RWPE2 (cell line): ENCODE results near the gene YDJC.
A peak's percentile ranks its signal among the peaks of the same experiment; 100 is the strongest.

Experiments
- ATAC-seq: fragments of 200-7000 bp; cut with Tn5 transposase; 3 replicates; pipeline ENCODE4 v1.9.1; 2021; ENCODE audit warnings: low read depth
- DNase-seq: peaks from one replicate; pipeline ENCODE4 v3.0.0-alpha.2; 2020; ENCODE audit warnings: low spot score
- H3K27ac ChIP-seq: fragments of 450-650 bp; 2 replicates; pipeline ENCODE4 v1.5.1; 2017; ENCODE audit warnings: mild to moderate bottlenecking; ENCODE audit not compliant: poor library complexity, severe bottlenecking
- H3K27me3 ChIP-seq: fragments of 250-450 bp; sonication (Bioruptor Pico); 2 replicates; pipeline ENCODE4 v1.5.1; 2021; ENCODE audit warnings: mild to moderate bottlenecking, moderate library complexity; ENCODE audit not compliant: insufficient read depth, poor library complexity, severe bottlenecking
- H3K36me3 ChIP-seq: fragments of 250-450 bp; sonication (Bioruptor Pico); 2 replicates; pipeline ENCODE4 v1.5.1; 2020; ENCODE audit warnings: low read depth, mild to moderate bottlenecking, moderate library complexity
- H3K4me1 ChIP-seq: fragments of 250-450 bp; sonication (Bioruptor Pico); 2 replicates; pipeline ENCODE4 v1.5.1; 2021; ENCODE audit warnings: mild to moderate bottlenecking, moderate library complexity; ENCODE audit not compliant: insufficient read depth, poor library complexity, severe bottlenecking
- H3K4me3 ChIP-seq: fragments of 250-450 bp; sonication (Bioruptor Pico); 2 replicates; pipeline ENCODE4 v1.5.1; 2021; ENCODE audit warnings: mild to moderate bottlenecking, moderate library complexity; ENCODE audit not compliant: severe bottlenecking
- H3K9me3 ChIP-seq: fragments of 250-450 bp; sonication (Bioruptor Pico); 2 replicates; pipeline ENCODE4 v1.5.1; 2021; ENCODE audit warnings: mild to moderate bottlenecking, moderate library complexity; ENCODE audit not compliant: severe bottlenecking
- CTCF ChIP-seq: fragments of 450-650 bp; IDR thresholded peaks from one replicate; pipeline ENCODE4 v1.5.1; 2017; ENCODE audit warnings: mild to moderate bottlenecking, moderate library complexity; ENCODE audit not compliant: poor library complexity, severe bottlenecking

Gene YDJC

GRCh38 chr22:21659864-21660525, 30.2 kb upstream of the YDJC start:
- Histone ChIP-seq H3K4me1 (no peaks in the 10 kb centered on the region), H3K27ac (no peak overlapping the region), H3K4me3 (no peak overlapping the region), H3K36me3 (0 out of 2 replicates have a peak, but pooled peaks cover 2% of the 10 kb centered on the region), H3K9me3 (no peaks in the 10 kb centered on the region), H3K27me3 (no peaks in the 10 kb centered on the region)
- DNase-seq (no peak), ATAC-seq (no peak)
- no peak for TF ChIP-seq CTCF

GRCh38 chr22:21657360-21658032, 27.7 kb upstream of the YDJC start:
- Histone ChIP-seq H3K27me3 (no peaks in the 10 kb centered on the region), H3K36me3 (peaks cover 14% of the 10 kb centered on the region; the same call in 1 of the 2 replicates), H3K4me3 (peak overlapping the region; percentile 35), H3K4me1 (no peaks in the 10 kb centered on the region), H3K27ac (peak overlapping the region; percentile 4), H3K9me3 (no peaks in the 10 kb centered on the region)
- ATAC-seq, result peak; percentile 78
- DNase-seq, result peak; percentile 80
- no peak for TF ChIP-seq CTCF

GRCh38 chr22:21657020-21657359, 27.2 kb upstream of the YDJC start:
- no peak; the same call in 2 of the 3 replicates for ATAC-seq
- TF ChIP-seq CTCF, result no peak
- Histone ChIP-seq H3K9me3 (no peaks in the 10 kb centered on the region), H3K4me3 (peak overlapping the region; percentile 35), H3K4me1 (no peaks in the 10 kb centered on the region), H3K27me3 (no peaks in the 10 kb centered on the region), H3K36me3 (peaks cover 14% of the 10 kb centered on the region; the same call in 1 of the 2 replicates), H3K27ac (peak overlapping the region; percentile 4)
- DNase-seq, result no peak

GRCh38 chr22:21652547-21653545, 23.0 kb upstream of the YDJC start:
- Histone ChIP-seq H3K27ac (peak overlapping the region; percentile 53), H3K4me3 (peak overlapping the region; percentile 79), H3K27me3 (no peaks in the 10 kb centered on the region), H3K9me3 (no peaks in the 10 kb centered on the region), H3K4me1 (no peaks in the 10 kb centered on the region), H3K36me3 (peaks cover 33% of the 10 kb centered on the region)
- no peak for DNase-seq
- no peak for TF ChIP-seq CTCF
- peak; percentile 5; the same call in 1 of the 3 replicates for ATAC-seq
